ENCODE data around the gene TSPAN8. TPM values are rescaled to one million over a fixed set of nuclear protein-coding genes. Genes with fewer than 3 reads are reported as not detected.
A peak's percentile ranks its signal among the peaks of the same experiment; 100 is the strongest.

TSPAN8 gene
- total RNA-seq, 1 experiment from 2014 or later = 0.37 TPM

GRCh38 chr12:71128191-71128788 lies 29.5 kb downstream of the TSPAN8 start:
- POLR2A ChIA-PET = no interaction called here
- Mint-ChIP-seq H3K36me3 (no peaks in the 10 kb centered on the region), H3K4me3 (no peak overlapping the region), H3K9me3 (no peaks in the 10 kb centered on the region), H3K4me1 (peaks cover 21% of the 10 kb centered on the region), H3K27me3 (ENCODE audit: low read depth) (no peaks in the 10 kb centered on the region; the same call in 1 of the 2 replicates), H3K27ac (no peak overlapping the region)
- DNase-seq (ENCODE audit: low spot score) = no peak
- CTCF ChIA-PET = no interaction called here
- ATAC-seq = no peak
- TF ChIP-seq ZNF121 (CRISPR knock-in tag; IDR thresholded peaks at IDR 0.05) (no peak), MXD4 (CRISPR knock-in tag; IDR thresholded peaks at IDR 0.05; ENCODE audit: borderline replicate concordance) (no peak), ZNF425 (CRISPR knock-in tag; conservative IDR thresholded peaks at IDR 0.05) (no peak), NFE2L1 (CRISPR knock-in tag; IDR thresholded peaks at IDR 0.05) (no peak), NFATC4 (CRISPR knock-in tag; IDR thresholded peaks at IDR 0.05) (no peak), ETV6 (CRISPR knock-in tag; IDR thresholded peaks at IDR 0.05) (no peak), FOXP1 (CRISPR knock-in tag; IDR thresholded peaks at IDR 0.05; ENCODE audit: borderline replicate concordance) (no peak)

- POLR2A ChIA-PET = no interaction called here
These were observed 31.9 kb downstream of the TSPAN8 start for GRCh38 chr12:71125949-71126348.

GRCh38 chr12:71125515-71125914 lies 32.3 kb downstream of the TSPAN8 start:
- H3K27me3 Mint-ChIP-seq (ENCODE audit: low read depth) = no peaks in the 10 kb centered on the region; the same call in 1 of the 2 replicates
- ATAC-seq (peak; percentile 61), DNase-seq (ENCODE audit: low spot score) (no peak)
- no peaks in the 10 kb centered on the region for H3K36me3 Mint-ChIP-seq
- H3K4me3 Mint-ChIP-seq = no peak overlapping the region
- CTCF ChIA-PET = interaction anchor here (1.0 kb wide), 1 partner anchor 10 kb away, joined by 3 read pairs; no protein-coding TSS in a partner anchor
- H3K4me1 Mint-ChIP-seq = peaks cover 18% of the 10 kb centered on the region
- POLR2A ChIA-PET = no interaction called here
- TF ChIP-seq ETV6 (CRISPR knock-in tag; IDR thresholded peaks at IDR 0.05) = no peak
- TF ChIP-seq ZNF121 (CRISPR knock-in tag; IDR thresholded peaks at IDR 0.05) = no peak
- no peak for TF ChIP-seq ZNF232 (CRISPR knock-in tag; IDR thresholded peaks at IDR 0.05)
- no peak for TF ChIP-seq ZNF671 (CRISPR knock-in tag; IDR thresholded peaks at IDR 0.05)
- no peak for TF ChIP-seq IRF1 (CRISPR knock-in tag; IDR thresholded peaks at IDR 0.05)
- TF ChIP-seq GTF2I (CRISPR knock-in tag; conservative IDR thresholded peaks at IDR 0.05) = no peak
- TF ChIP-seq ATF1 (CRISPR knock-in tag; IDR thresholded peaks at IDR 0.05) = no peak
- no peak for TF ChIP-seq ERG (CRISPR knock-in tag; IDR thresholded peaks at IDR 0.05)
- TF ChIP-seq FOXP4 (CRISPR knock-in tag; IDR thresholded peaks at IDR 0.05) = no peak
- no peak for TF ChIP-seq ZNF512 (CRISPR knock-in tag; IDR thresholded peaks at IDR 0.05; ENCODE audit: borderline replicate concordance)
- TF ChIP-seq ESRRA (CRISPR knock-in tag; IDR thresholded peaks at IDR 0.05; ENCODE audit: borderline replicate concordance) = no peak
- no peak for TF ChIP-seq RELA (CRISPR knock-in tag; IDR thresholded peaks at IDR 0.05; ENCODE audit: borderline replicate concordance)
- no peak for TF ChIP-seq MLX (CRISPR knock-in tag; IDR thresholded peaks at IDR 0.05)
- H3K9me3 Mint-ChIP-seq = no peaks in the 10 kb centered on the region
- no peak overlapping the region for H3K27ac Mint-ChIP-seq

More at GRCh38 chr12:71125949-71126348, 31.9 kb downstream of the TSPAN8 start:
- H3K27ac Mint-ChIP-seq = no peak overlapping the region
- H3K36me3 Mint-ChIP-seq = no peaks in the 10 kb centered on the region
- H3K9me3 Mint-ChIP-seq = no peaks in the 10 kb centered on the region
- H3K4me1 Mint-ChIP-seq = peaks cover 18% of the 10 kb centered on the region
- CTCF ChIA-PET = no interaction called here
- H3K4me3 Mint-ChIP-seq = no peak overlapping the region
- H3K27me3 Mint-ChIP-seq (ENCODE audit: low read depth) = no peaks in the 10 kb centered on the region; the same call in 1 of the 2 replicates
- DNase-seq (ENCODE audit: low spot score) (no peak), ATAC-seq (no peak)
- TF ChIP-seq PRRX2 (CRISPR knock-in tag; IDR thresholded peaks at IDR 0.05) (no peak), NR3C1 (CRISPR knock-in tag; conservative IDR thresholded peaks at IDR 0.05; ENCODE audit: low read depth) (no peak), FOXK1 (CRISPR knock-in tag; IDR thresholded peaks at IDR 0.05) (no peak), TEAD4 (CRISPR knock-in tag; IDR thresholded peaks at IDR 0.05) (no peak), NR1H2 (CRISPR knock-in tag; IDR thresholded peaks at IDR 0.05) (no peak), SMAD4 (CRISPR knock-in tag; IDR thresholded peaks at IDR 0.05) (no peak), CREB1 (CRISPR knock-in tag; IDR thresholded peaks at IDR 0.05) (no peak), CBFB (CRISPR knock-in tag; IDR thresholded peaks at IDR 0.05; ENCODE audit: low read depth) (no peak), MAX (CRISPR knock-in tag; IDR thresholded peaks at IDR 0.05) (no peak), ZNF671 (CRISPR knock-in tag; IDR thresholded peaks at IDR 0.05) (no peak)

Data from WTC11 (cell line).